Activated CD8-positive, alpha-beta memory T cell treated with anti-CD3 and anti-CD28 coated beads, Interleukin-2, amount 10 ng/mL, durations not matched to agents 7 days and 5 days (primary cell): Measurements from ENCODE around the gene CLCA2. TPM values are rescaled to one million over a fixed set of nuclear protein-coding genes. Genes with fewer than 3 reads are reported as not detected.

ENCODE experiments used
- ATAC-seq: fragments of 150-1000 bp; cut with Tn5 transposase; one replicate; pipeline ENCODE4 v1.10.0; 2021; ENCODE audit warnings: moderate library complexity
- CTCF ChIA-PET: fragments of 350-600 bp; sonication (Branson Sonifier 250); formaldehyde crosslinking; loops from one replicate; lab custom pipeline; 2021; ENCODE audit warnings: antibody characterized with exemption; lab: Charles Lee
- DNase-seq: peaks from one replicate; pipeline ENCODE4 v3.0.0-alpha.2; 2020
- H3K27ac Mint-ChIP-seq: one replicate; pipeline ENCODE4 v1.8.0; 2021; ENCODE audit warnings: mild to moderate bottlenecking, mixed read lengths
- H3K27me3 Mint-ChIP-seq: one replicate; pipeline ENCODE4 v1.8.0; 2021; ENCODE audit warnings: mixed read lengths
- H3K36me3 Mint-ChIP-seq: one replicate; pipeline ENCODE4 v1.8.0; 2021; ENCODE audit warnings: mild to moderate bottlenecking, mixed read lengths
- H3K4me1 Mint-ChIP-seq: one replicate; pipeline ENCODE4 v1.8.0; 2021; ENCODE audit warnings: mixed read lengths
- H3K4me3 Mint-ChIP-seq: one replicate; pipeline ENCODE4 v1.8.0; 2021; ENCODE audit warnings: mild to moderate bottlenecking, moderate library complexity, mixed read lengths
- H3K9me3 Mint-ChIP-seq: one replicate; pipeline ENCODE4 v1.8.0; 2022; ENCODE audit warnings: low read depth, mixed read lengths
- total RNA-seq, 2 experiments: library from RNA; stranded (reverse); gene quantifications; one replicate each; pipeline ENCODE4 v1.2.3, GENCODE V29; 2021

The CLCA2 gene
- total RNA-seq, 2 experiments from 2014 or later, result not detected

- ATAC-seq (peak; percentile 100), DNase-seq (peak; percentile 96)
- peak within 1 kb of the TSS; percentile 90 for H3K27ac Mint-ChIP-seq
- H3K4me3 Mint-ChIP-seq, result peak within 1 kb of the TSS; percentile 90
- H3K9me3 Mint-ChIP-seq, result no peaks in the 10 kb centered on the region
- H3K27me3 Mint-ChIP-seq, result no peaks in the 10 kb centered on the region
- H3K4me1 Mint-ChIP-seq, result peaks cover 48% of the 10 kb centered on the region
- CTCF ChIA-PET, result interaction anchor here (0.9 to 2.6 kb wide), 10 partner anchors 8 to 309 kb away, joined by 3 to 17 read pairs (median 7); partner anchors contain the start of gene SH3GLB1
- H3K36me3 Mint-ChIP-seq, result peaks cover 15% of the 10 kb centered on the region
These were observed 28.0 kb upstream of the CLCA2 start, which contains the start of gene ODF2L for GRCh38 chr1:86395751-86396497. Gene ODF2L, minus strand, starts transcription at chr1:86396323. Its CDS starts 9,296 bp downstream, at chr1:86387027.

- CTCF ChIA-PET, result interaction anchor here (0.9 to 2.6 kb wide), 10 partner anchors 9 to 308 kb away, joined by 3 to 17 read pairs (median 7); partner anchors contain the start of gene SH3GLB1
- Mint-ChIP-seq H3K9me3 (no peaks in the 10 kb centered on the region), H3K27me3 (no peaks in the 10 kb centered on the region), H3K4me1 (peaks cover 43% of the 10 kb centered on the region), H3K4me3 (peak overlapping the region; percentile 90), H3K27ac (peak overlapping the region; percentile 90), H3K36me3 (peaks cover 9% of the 10 kb centered on the region)
- peak; percentile 24 for ATAC-seq
- no peak for DNase-seq
These were observed 27.5 kb upstream of the CLCA2 start for GRCh38 chr1:86396498-86396890.

- ATAC-seq (no peak), DNase-seq (no peak)
- Mint-ChIP-seq H3K27ac (no peak overlapping the region), H3K4me1 (no peaks in the 10 kb centered on the region), H3K36me3 (no peaks in the 10 kb centered on the region), H3K27me3 (no peaks in the 10 kb centered on the region), H3K9me3 (no peaks in the 10 kb centered on the region), H3K4me3 (no peak overlapping the region)
- CTCF ChIA-PET, result no interaction called here
These were observed 14.5 kb upstream of the CLCA2 start for GRCh38 chr1:86409416-86410021.

- Mint-ChIP-seq H3K4me3 (no peak overlapping the region), H3K9me3 (no peaks in the 10 kb centered on the region), H3K36me3 (no peaks in the 10 kb centered on the region), H3K4me1 (no peaks in the 10 kb centered on the region), H3K27me3 (no peaks in the 10 kb centered on the region), H3K27ac (no peak overlapping the region)
- DNase-seq (no peak), ATAC-seq (no peak)
- CTCF ChIA-PET, result no interaction called here
These were observed 13.1 kb upstream of the CLCA2 start for GRCh38 chr1:86410879-86411278.

GRCh38 chr1:86416343-86416742, 7.6 kb upstream of the CLCA2 start:
- CTCF ChIA-PET, result interaction anchor here (0.7 to 4.4 kb wide), 4 partner anchors 26 to 85 kb away, joined by 3 to 16 read pairs (median 3); no protein-coding TSS in a partner anchor
- no peaks in the 10 kb centered on the region for H3K27me3 Mint-ChIP-seq
- no peak for DNase-seq
- peaks cover 7% of the 10 kb centered on the region for H3K4me1 Mint-ChIP-seq
- no peaks in the 10 kb centered on the region for H3K36me3 Mint-ChIP-seq
- H3K9me3 Mint-ChIP-seq, result no peaks in the 10 kb centered on the region
- no peak overlapping the region for H3K27ac Mint-ChIP-seq
- ATAC-seq, result no peak
- no peak overlapping the region for H3K4me3 Mint-ChIP-seq

DNA sequence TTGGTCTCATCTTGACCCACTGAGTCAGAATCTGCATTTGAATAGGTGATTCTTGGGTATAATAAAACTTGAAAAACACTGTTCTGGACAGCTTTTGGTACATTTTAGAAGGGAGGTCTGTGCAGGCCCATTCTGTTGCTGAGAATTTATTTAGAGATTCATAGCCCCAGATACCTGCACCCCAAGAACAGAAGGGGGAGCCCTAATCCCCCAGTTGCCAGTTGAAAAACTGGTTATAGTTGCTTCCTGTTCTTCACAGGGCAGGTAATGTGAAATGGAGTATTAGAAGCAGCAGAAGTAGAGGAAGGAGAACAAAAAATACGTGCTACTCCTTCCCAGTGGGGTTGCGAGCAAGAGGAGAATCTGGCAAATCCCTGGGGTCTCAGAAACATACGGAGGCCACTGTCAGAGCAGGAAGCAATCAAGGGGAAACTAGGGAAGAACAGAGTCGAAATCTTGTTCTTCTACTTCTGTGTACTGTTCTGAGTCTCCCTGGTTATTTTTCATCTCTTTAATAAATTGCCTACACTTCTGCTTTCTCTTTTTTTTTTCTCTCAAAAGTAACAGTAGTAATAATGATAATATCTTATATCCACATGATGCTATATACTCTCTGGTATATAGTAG, 4.6 kb upstream of the CLCA2 start:
- Mint-ChIP-seq H3K9me3 (no peaks in the 10 kb centered on the region), H3K36me3 (no peaks in the 10 kb centered on the region), H3K27ac (peak overlapping the region; percentile 38), H3K4me1 (peaks cover 8% of the 10 kb centered on the region), H3K27me3 (peaks cover under 1% of the 10 kb centered on the region), H3K4me3 (no peak overlapping the region)
- CTCF ChIA-PET, result interaction anchor here (0.5 to 1.6 kb wide), 4 partner anchors 17 to 85 kb away, joined by 3 to 5 read pairs (median 4); no protein-coding TSS in a partner anchor
- ATAC-seq, result peak; percentile 95
- peak; percentile 71 for DNase-seq

GRCh38 chr1:86421601-86422280, 2.2 kb upstream of the CLCA2 start:
- Mint-ChIP-seq H3K9me3 (no peaks in the 10 kb centered on the region), H3K36me3 (no peaks in the 10 kb centered on the region), H3K4me1 (peaks cover 10% of the 10 kb centered on the region), H3K27me3 (peaks cover 9% of the 10 kb centered on the region), H3K27ac (no peak overlapping the region), H3K4me3 (no peak overlapping the region)
- CTCF ChIA-PET, result interaction anchor here (0.9 to 4.0 kb wide), 2 partner anchors 52 to 79 kb away, joined by 3 to 18 read pairs; no protein-coding TSS in a partner anchor
- DNase-seq, result no peak
- no peak for ATAC-seq

GRCh38 chr1:86423473-86423872, 498 bp upstream of the CLCA2 start:
- no peak overlapping the region for H3K27ac Mint-ChIP-seq
- peaks cover 10% of the 10 kb centered on the region for H3K4me1 Mint-ChIP-seq
- H3K27me3 Mint-ChIP-seq, result peaks cover 9% of the 10 kb centered on the region
- ATAC-seq, result no peak
- H3K4me3 Mint-ChIP-seq, result no peak overlapping the region
- no peaks in the 10 kb centered on the region for H3K9me3 Mint-ChIP-seq
- no peaks in the 10 kb centered on the region for H3K36me3 Mint-ChIP-seq
- DNase-seq, result no peak
- CTCF ChIA-PET, result interaction anchor here (1.2 to 4.0 kb wide), 2 partner anchors 50 to 78 kb away, joined by 6 to 18 read pairs; no protein-coding TSS in a partner anchor

DNA sequence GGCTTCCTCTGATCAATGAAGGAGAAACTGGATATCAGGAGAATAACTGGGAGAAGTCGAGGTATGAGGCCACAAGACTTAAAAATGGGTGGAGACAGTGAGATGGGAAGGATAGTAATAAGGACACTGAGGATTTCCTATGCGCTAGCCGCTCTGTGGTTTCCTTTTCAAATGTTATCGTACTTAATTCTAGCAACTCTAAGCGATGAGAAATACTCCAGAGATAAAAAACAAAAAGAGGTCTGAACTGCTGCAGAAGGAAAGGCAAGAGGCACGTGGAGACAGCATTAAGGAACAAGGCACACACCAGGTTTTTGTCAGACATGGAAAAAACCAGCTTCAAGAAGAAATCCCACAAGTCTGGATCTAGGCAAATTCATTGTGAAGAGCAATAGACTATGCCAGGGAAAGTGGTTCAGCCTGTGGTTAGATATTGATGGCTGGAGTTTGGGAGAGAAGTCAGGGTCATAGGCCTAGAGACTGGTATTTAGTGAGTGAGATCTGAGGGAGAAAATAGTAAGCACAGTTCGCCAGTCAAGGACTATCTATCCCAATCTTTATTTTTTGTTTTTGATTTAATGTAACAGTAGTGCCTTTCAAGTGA, 5.3 kb downstream of the CLCA2 start:
- H3K36me3 Mint-ChIP-seq, result no peaks in the 10 kb centered on the region
- H3K27me3 Mint-ChIP-seq, result peaks cover 18% of the 10 kb centered on the region
- H3K4me3 Mint-ChIP-seq, result no peak overlapping the region
- H3K4me1 Mint-ChIP-seq, result peaks cover 3% of the 10 kb centered on the region
- CTCF ChIA-PET, result interaction anchor here (1.0 to 2.4 kb wide), 5 partner anchors 12 to 70 kb away, joined by 3 to 17 read pairs (median 4); partner anchors contain the start of gene ODF2L
- H3K27ac Mint-ChIP-seq, result no peak overlapping the region
- no peaks in the 10 kb centered on the region for H3K9me3 Mint-ChIP-seq
- ATAC-seq (no peak), DNase-seq (no peak)

GRCh38 chr1:86429835-86430234, 5.9 kb downstream of the CLCA2 start:
- Mint-ChIP-seq H3K9me3 (no peaks in the 10 kb centered on the region), H3K36me3 (no peaks in the 10 kb centered on the region), H3K27me3 (peaks cover 17% of the 10 kb centered on the region), H3K4me3 (no peak overlapping the region), H3K27ac (no peak overlapping the region), H3K4me1 (no peaks in the 10 kb centered on the region)
- peak; percentile 76 for ATAC-seq
- CTCF ChIA-PET, result interaction anchor here (1.0 to 2.4 kb wide), 8 partner anchors 12 to 72 kb away, joined by 3 to 17 read pairs (median 4); partner anchors contain the start of gene ODF2L
- DNase-seq, result peak; percentile 48

GRCh38 chr1:86430376-86430775, 6.4 kb downstream of the CLCA2 start:
- CTCF ChIA-PET, result interaction anchor here (1.0 to 2.4 kb wide), 8 partner anchors 21 to 72 kb away, joined by 3 to 17 read pairs (median 4); partner anchors contain the start of gene ODF2L
- no peak for ATAC-seq

DNA sequence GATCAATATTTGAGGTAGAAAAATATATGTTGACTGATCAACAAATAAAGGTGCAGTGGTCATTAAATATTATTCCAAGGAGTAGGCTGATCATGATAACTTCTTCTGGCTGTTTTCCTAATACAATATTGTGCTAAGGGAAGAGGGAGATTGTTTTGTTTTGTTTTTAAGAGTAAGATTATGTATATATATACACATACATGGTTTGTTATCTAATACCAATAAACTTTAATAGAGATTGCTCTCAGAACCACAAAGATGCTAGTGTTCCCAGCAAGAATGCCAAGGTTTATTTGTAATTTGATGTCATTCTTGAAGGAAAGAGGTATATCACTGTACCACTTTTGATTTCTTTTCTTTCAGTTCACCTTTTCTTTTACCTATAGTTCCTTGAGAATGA, 10.1 kb downstream of the CLCA2 start:
- peaks cover 25% of the 10 kb centered on the region for H3K27me3 Mint-ChIP-seq
- no peak overlapping the region for H3K27ac Mint-ChIP-seq
- H3K4me1 Mint-ChIP-seq, result peaks cover 2% of the 10 kb centered on the region
- H3K4me3 Mint-ChIP-seq, result no peak overlapping the region
- CTCF ChIA-PET, result no interaction called here
- H3K9me3 Mint-ChIP-seq, result no peaks in the 10 kb centered on the region
- DNase-seq (no peak), ATAC-seq (no peak)
- no peaks in the 10 kb centered on the region for H3K36me3 Mint-ChIP-seq

More at GRCh38 chr1:86430376-86430775, 6.4 kb downstream of the CLCA2 start:
- peaks cover 15% of the 10 kb centered on the region for H3K27me3 Mint-ChIP-seq
- no peaks in the 10 kb centered on the region for H3K36me3 Mint-ChIP-seq
- no peaks in the 10 kb centered on the region for H3K9me3 Mint-ChIP-seq
- H3K27ac Mint-ChIP-seq, result no peak overlapping the region
- DNase-seq, result no peak
- H3K4me3 Mint-ChIP-seq, result no peak overlapping the region
- H3K4me1 Mint-ChIP-seq, result no peaks in the 10 kb centered on the region
